ENCODE measurements around the gene CKAP2L. TPM values are rescaled to one million over a fixed set of nuclear protein-coding genes. Genes with fewer than 3 reads are reported as not detected.
"Not testable (repeated sequence)": the region's sequence is repeated elsewhere in the genome, so short reads cannot be mapped to it uniquely, and the experiment has no call there.

The CKAP2L gene
- polyA plus RNA-seq, 4 donors: 12.5 to 15.4 (median 13.8) TPM

- no peak for DNase-seq (ENCODE audit: low read depth in 4 of 4, low spot score in 2 of 4)
Observed at GRCh38 chr2:112728029-112728362, 36.4 kb downstream of the CKAP2L start.

GRCh38 chr2:112727276-112728028, 37.0 kb downstream of the CKAP2L start:
- DNase-seq (ENCODE audit: low read depth in 4 of 4, low spot score in 2 of 4): no peak

GRCh38 chr2:112726487-112727190, 37.8 kb downstream of the CKAP2L start:
- DNase-seq (ENCODE audit: low read depth in 4 of 4, low spot score in 2 of 4): peak; percentile 64 to 75 (median 71)

- no peak for DNase-seq (ENCODE audit: low read depth in 4 of 4, low spot score in 2 of 4)
Observed at GRCh38 chr2:112725545-112726457, 38.6 kb downstream of the CKAP2L start.

- no peak for DNase-seq (ENCODE audit: low read depth in 4 of 4, low spot score in 2 of 4)
Observed at GRCh38 chr2:112724591-112725525, 39.6 kb downstream of the CKAP2L start.

- DNase-seq (ENCODE audit: low read depth in 4 of 4, low spot score in 2 of 4): no peak
Observed at GRCh38 chr2:112723995-112724394, 40.4 kb downstream of the CKAP2L start.

- no peak for DNase-seq (ENCODE audit: low read depth in 4 of 4, low spot score in 2 of 4)
Observed at GRCh38 chr2:112723547-112723940, 40.9 kb downstream of the CKAP2L start.

- DNase-seq (ENCODE audit: low read depth in 4 of 4, low spot score in 2 of 4): no peak
Observed at GRCh38 chr2:112722816-112723546, 41.4 kb downstream of the CKAP2L start.

- DNase-seq (ENCODE audit: low read depth in 4 of 4, low spot score in 2 of 4): no peak
Observed at GRCh38 chr2:112721819-112722522, 42.4 kb downstream of the CKAP2L start.

GRCh38 chr2:112720785-112721184, 43.6 kb downstream of the CKAP2L start, which contains the start of gene NT5DC4:
Gene NT5DC4, plus strand, starts transcription at chr2:112721020. Its CDS starts 60 bp downstream, at chr2:112721080.
- no peak for DNase-seq (ENCODE audit: low read depth in 4 of 4, low spot score in 2 of 4)

GRCh38 chr2:112718863-112719370, 45.5 kb downstream of the CKAP2L start:
- DNase-seq (ENCODE audit: low read depth in 4 of 4, low spot score in 2 of 4): no peak

- DNase-seq (ENCODE audit: low read depth in 4 of 4, low spot score in 2 of 4): not testable (repeated sequence)
Observed at GRCh38 chr2:112716826-112717352, 47.5 kb downstream of the CKAP2L start.

GRCh38 chr2:112716094-112716493, 48.3 kb downstream of the CKAP2L start:
- DNase-seq (ENCODE audit: low read depth in 4 of 4, low spot score in 2 of 4): not testable (repeated sequence)

GRCh38 chr2:112714836-112715631, 49.4 kb downstream of the CKAP2L start:
- DNase-seq (ENCODE audit: low read depth in 4 of 4, low spot score in 2 of 4): no peak

GRCh38 chr2:112714331-112714730, 50.1 kb downstream of the CKAP2L start:
- no peak for DNase-seq (ENCODE audit: low read depth in 4 of 4, low spot score in 2 of 4)

- DNase-seq (ENCODE audit: low read depth in 4 of 4, low spot score in 2 of 4): no peak
Observed at GRCh38 chr2:112713926-112714325, 50.5 kb downstream of the CKAP2L start.

GRCh38 chr2:112713585-112713925, 50.9 kb downstream of the CKAP2L start:
- DNase-seq (ENCODE audit: low read depth in 4 of 4, low spot score in 2 of 4): no peak

Data from left renal cortex interstitium (tissue), 4 donors.